Skeletal muscle cell (primary cell): ENCODE measurements around the gene DENND1B.
"Not testable (repeated sequence)": the region's sequence is repeated elsewhere in the genome, so short reads cannot be mapped to it uniquely, and the experiment has no call there.

Source experiments
- DNase-seq: peaks from one replicate; pipeline ENCODE4 v3.0.0-alpha.2; 2010; ENCODE audit warnings: low read depth
- H3K4me3 ChIP-seq: 2 replicates; pipeline ENCODE4 v1.5.1; 2011; ENCODE audit warnings: low read depth, mild to moderate bottlenecking, control low read depth, low read length, moderate library complexity

DENND1B gene

GRCh38 chr1:197598935-197599334 lies 176.3 kb downstream of the DENND1B start:
- no peak for DNase-seq
- no peak overlapping the region for H3K4me3 ChIP-seq

DNA sequence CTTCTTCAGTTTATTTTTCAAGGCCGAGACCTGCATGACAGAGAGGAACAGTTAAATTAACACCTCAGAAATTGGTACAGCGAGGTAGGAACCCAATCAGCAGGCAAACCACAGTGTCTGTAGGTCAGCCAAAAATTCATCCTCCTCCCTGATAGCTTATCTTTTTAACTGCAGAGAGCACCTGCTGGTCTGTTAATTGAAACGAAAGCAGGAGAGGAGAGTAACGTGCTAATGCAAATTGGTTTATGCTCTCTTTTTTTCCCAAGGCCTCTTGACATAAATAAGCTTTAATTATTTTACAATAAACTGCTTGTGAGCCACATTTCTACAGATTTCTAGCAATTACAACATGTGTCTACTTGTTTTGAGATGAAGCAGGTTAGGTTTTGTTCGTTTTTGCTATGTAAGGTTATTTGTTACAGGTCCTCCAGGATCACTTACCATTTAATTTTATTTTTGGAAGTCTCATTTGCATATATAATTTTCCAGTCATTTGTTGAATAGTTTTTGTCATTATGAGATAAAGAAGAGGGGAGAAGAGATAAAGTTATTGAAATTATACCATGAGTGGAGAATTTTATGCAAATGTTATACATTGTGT lies 179.9 kb downstream of the DENND1B start:
- no peak overlapping the region for H3K4me3 ChIP-seq
- no peak for DNase-seq

GRCh38 chr1:197590687-197591086 lies 184.6 kb downstream of the DENND1B start:
- H3K4me3 ChIP-seq: no peak overlapping the region
- no peak for DNase-seq

- DNase-seq: no peak
- H3K4me3 ChIP-seq: no peak overlapping the region
These were observed 189.5 kb downstream of the DENND1B start for GRCh38 chr1:197585809-197586208.

DNA sequence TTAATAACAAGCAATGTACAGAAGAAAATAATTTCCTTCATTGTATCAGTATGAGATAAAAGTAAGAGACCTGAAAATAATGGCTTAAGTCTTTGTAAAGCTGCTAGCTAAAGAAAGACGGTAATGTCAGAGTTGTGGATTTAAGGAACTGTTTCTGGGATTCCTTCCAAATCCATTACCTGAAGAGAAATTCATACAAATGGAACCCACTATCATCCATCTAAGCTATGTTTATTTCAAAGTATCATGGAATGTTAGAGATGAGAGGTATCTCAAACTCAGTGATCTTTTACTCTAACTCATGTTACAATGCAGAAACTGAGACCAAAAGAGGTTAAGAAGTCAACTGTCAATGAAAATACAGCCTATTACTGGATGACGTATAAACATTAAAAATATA lies 197.7 kb downstream of the DENND1B start:
- H3K4me3 ChIP-seq: no peak overlapping the region
- DNase-seq: no peak

DNA sequence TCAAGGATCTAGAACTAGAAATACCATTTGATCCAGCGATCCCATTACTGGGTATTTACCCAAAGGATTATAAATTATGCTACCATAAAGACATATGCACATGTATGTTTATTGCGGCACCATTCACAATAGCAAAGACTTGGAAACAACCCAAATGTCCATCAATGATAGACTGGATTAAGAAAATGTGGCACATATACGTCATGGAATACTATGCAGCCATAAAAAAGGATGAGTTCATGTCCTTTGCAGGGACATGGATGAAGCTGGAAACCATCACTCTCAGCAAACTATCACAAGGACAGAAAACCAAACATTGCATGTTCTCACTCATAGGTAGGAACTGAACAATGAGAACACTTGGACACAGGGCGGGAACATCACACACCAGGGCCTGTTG lies 199.7 kb downstream of the DENND1B start:
- DNase-seq, H3K4me3 ChIP-seq: not testable (repeated sequence)

- no peak for DNase-seq
- no peak overlapping the region for H3K4me3 ChIP-seq
These were observed 203.1 kb downstream of the DENND1B start for GRCh38 chr1:197572169-197572568.

DNA sequence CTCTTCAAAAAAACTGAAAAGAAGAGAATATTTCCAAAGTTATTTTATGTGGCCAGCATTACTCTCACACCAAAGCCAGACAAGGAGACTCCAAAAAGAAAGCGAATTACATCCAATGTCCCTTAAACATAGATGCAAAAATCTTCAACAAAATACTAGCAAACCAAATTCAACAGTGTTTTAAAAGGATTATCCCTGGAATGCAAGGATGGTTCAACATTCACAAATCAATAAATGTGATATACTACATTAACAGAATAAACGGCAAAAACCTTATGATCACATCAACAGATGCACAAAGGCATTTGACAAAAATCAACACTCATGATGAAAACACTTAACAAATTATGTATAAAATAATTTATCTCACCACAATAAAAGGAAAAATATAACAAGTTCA lies 207.8 kb downstream of the DENND1B start:
- no peak overlapping the region for H3K4me3 ChIP-seq
- DNase-seq: no peak

GRCh38 chr1:197561041-197561440 lies 214.2 kb downstream of the DENND1B start:
- no peak overlapping the region for H3K4me3 ChIP-seq
- DNase-seq: no peak

DNA sequence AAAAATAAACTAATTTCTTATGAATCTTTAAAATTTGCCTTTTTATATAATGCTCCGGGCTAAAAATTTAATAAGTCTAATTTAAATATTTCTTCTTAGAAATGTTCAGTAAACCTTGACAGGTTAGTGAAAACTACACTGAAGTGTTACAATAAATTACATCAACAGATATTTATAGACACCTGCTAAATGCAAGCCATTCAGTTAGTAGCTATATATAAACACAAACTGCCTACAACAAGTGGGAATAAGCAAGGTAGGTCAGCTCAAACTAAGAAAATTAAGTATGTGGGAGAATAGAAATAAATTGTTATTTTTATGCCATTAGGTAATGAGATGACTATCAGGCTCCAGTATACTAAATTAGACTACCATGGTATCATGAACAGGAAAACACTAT lies 215.6 kb downstream of the DENND1B start:
- no peak for DNase-seq
- no peak overlapping the region for H3K4me3 ChIP-seq

GRCh38 chr1:197559244-197559643 lies 216.0 kb downstream of the DENND1B start:
- H3K4me3 ChIP-seq: no peak overlapping the region
- no peak for DNase-seq

DNA sequence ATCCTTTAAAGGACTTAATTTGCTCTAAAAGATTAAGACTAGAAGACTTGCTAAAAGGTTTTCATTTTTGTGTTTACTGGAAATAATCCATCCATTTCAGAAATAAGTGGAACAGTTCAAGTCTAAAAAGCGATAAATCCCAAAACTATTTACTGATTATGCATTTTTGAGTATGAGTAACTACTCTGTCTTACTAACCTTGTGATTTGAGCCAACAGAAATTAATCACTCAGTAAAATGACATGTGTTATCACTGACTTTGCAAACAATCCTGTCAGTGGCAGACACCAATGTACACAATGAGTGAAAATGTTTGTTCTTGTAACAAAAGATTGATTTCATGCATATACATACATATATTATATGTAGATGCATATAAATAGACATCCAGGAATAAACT lies 218.0 kb downstream of the DENND1B start:
- no peak overlapping the region for H3K4me3 ChIP-seq
- no peak for DNase-seq

DNA sequence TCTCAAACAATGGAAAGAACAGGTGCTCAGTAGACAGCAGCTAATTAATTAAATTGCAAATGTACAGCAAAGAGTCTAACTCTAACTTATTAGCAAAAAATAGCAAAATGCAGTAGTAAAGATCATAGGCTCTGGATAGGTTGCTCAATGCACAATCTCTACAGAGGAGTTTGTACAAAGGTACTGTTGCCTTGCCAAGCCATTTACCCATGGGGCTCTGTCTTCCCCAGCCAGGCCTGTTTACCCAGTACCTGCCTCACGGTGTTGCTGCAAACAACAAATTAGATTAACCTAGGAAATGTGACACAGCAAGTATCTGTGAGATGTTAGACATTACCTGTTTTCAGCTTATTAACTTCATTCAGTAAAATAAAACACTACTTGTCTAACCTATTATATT lies 222.0 kb downstream of the DENND1B start:
- no peak for DNase-seq
- no peak overlapping the region for H3K4me3 ChIP-seq

DNA sequence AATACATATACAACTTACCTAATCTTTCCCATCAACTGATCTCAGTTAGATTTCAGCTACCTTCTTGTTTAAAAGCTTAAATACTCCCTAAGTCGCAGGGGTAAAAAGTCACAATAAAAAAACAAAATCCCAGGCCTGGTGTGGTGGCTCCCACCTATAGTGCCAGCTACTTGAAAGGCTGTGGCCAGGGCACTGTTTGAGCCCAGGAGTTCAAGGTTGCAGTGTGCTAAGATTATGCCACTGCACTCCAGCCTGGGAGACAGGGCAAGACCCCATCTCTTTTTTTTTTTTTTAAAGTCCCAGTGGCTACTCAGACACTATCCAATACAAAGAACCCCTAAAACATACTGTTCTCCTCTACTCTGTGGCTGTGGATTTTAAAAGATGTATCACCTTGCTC lies 228.3 kb downstream of the DENND1B start:
- no peak overlapping the region for H3K4me3 ChIP-seq
- no peak for DNase-seq

DNA sequence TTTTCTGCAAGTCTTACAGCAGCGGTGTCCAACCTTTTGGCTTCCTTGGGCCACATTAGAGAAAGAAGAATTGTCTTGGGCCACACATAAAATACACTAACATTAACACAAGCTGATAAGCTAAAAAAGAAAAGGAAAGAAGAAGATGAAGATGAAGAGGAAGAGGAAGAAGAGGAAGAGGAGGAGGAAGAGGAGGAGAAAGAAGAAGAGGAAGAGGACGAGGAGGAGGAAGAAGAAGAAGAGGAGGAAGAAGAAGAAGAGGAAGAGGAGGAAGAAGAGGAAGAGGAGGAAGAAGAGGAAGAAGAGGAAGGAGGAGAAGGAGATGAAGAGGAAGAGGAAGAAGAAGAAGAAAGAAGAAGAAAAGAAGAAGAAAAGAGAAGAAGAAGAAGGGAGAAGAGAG lies 230.7 kb downstream of the DENND1B start:
- no peak for DNase-seq
- no peak overlapping the region for H3K4me3 ChIP-seq

DNA sequence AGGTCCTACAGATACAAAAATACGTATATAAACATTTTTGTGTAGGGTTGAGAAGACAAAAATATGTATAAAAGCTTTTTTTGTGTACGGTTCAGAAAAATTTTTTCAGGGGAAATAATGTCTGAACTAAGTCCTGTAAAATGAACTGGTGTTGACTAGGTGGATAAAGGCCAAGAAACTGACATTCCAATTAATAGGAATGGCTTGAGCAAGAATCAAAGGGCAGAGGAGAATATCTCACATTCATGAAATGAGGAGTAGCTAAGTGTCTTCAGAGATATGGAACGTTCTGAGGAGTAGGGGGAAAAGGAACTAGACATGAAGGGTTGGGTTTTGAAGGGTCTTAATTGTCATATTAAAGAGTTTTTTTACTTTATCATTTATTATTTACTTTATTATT lies 231.2 kb downstream of the DENND1B start:
- DNase-seq: no peak
- H3K4me3 ChIP-seq: no peak overlapping the region

DNA sequence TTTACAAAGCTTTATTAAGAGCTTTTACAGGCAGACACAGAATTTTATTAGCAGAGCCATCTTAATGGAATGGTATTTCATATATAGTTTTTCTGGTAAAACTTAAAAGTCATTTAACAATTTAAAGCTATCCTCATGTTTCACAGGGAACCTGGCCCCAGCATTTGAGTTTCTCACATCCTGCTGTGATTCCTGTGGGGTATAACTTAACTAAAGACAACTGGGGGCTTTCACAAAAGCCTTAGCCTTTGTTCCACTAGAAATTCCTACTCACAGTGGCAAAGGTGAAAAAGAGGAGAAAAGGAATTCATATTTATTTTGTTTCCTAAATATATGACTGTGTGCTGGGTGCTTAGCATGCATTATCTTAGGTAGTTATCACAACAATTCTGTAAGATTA lies 233.9 kb downstream of the DENND1B start:
- H3K4me3 ChIP-seq: no peak overlapping the region
- no peak for DNase-seq

- no peak overlapping the region for H3K4me3 ChIP-seq
- DNase-seq: no peak
These were observed 248.4 kb downstream of the DENND1B start for GRCh38 chr1:197526736-197527371.

- DNase-seq: no peak
- H3K4me3 ChIP-seq: no peak overlapping the region
These were observed 254.1 kb downstream of the DENND1B start for GRCh38 chr1:197521118-197521739.

- DNase-seq: no peak
These were observed 255.4 kb downstream of the DENND1B start for GRCh38 chr1:197519741-197520334.

DNA sequence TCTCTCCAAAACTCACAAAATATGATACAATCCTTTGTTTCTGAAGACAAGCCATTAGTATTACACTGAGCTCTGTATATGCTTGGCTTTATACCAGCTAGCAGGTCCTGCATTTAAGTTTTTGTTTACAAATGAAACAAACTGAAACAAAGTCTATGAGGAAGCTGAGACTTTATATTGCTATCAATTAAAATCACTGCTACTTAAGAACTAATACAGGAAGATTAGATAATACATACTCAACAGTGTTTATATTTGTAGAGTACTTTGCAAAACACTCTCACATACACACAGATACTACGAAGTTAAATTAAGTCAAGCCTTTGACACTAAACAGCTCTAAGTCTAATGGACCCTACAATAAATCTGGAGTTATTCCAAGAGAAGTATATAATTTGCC lies 259.9 kb downstream of the DENND1B start:
- DNase-seq: no peak
- H3K4me3 ChIP-seq: no peak overlapping the region

More at GRCh38 chr1:197519741-197520334, 255.4 kb downstream of the DENND1B start:
- no peak overlapping the region for H3K4me3 ChIP-seq
